HG03064 (cell line): ENCODE data around the gene CTSC.
"Not testable (repeated sequence)": the region's sequence is repeated elsewhere in the genome, so short reads cannot be mapped to it uniquely, and the experiment has no call there.

Experiments
- ATAC-seq: cut with Tn5 transposase; IDR thresholded peaks from one replicate; pipeline ENCODE4 v1.9.1; 2021; ENCODE audit warnings: low read depth; ENCODE audit not compliant: unreplicated experiment

CTSC gene

DNA sequence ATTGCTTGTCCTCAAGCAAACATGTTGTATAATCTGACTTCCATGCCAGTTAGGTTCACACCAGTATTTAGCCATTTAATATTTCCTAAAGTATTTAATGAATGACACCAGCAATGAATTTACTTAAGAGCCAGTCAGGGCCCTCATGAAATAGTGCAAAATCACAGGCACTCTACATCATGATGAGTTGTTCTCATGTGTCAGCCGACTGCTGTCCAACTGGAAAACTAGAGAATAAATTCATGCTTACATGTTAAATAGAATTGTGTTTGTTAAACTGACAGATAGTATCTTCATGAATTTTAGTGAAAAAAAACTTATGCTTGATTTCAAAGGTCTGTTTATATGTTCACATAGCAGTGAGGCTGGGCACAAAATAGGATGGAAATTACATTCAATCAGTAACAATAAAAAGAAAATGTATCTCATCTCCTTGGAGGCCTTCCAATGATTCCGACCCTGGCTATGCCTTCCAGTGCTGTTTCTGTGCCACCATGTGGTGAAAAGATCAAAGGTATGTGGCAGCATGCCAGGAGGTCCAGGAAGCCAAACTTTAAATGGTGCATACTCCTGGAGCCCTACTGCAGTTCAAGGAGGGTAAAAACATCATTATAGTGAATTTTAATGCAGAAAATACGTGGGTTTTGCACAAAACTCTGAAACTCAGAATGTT, 45.2 kb downstream of the CTSC start:
- no peak for ATAC-seq

DNA sequence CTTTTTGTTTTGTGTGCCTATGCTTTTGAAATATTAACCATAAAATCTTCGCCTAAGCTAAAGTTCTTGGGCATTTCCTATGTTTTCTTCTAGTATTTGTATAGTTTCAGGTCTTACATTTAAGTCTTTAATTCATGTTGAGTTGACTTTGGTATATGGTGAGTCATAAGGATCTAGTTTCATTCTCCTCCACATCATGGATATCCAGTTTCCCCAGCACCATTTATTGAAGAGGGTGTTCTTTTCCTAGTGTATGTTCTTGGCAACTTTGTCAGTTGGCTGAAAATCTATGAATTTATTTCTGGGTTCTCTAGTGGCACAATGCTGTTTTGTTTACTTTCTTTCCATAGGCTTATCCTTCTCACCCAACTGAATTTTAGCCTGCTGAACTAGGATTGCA, 49.0 kb downstream of the CTSC start:
- no peak for ATAC-seq

DNA sequence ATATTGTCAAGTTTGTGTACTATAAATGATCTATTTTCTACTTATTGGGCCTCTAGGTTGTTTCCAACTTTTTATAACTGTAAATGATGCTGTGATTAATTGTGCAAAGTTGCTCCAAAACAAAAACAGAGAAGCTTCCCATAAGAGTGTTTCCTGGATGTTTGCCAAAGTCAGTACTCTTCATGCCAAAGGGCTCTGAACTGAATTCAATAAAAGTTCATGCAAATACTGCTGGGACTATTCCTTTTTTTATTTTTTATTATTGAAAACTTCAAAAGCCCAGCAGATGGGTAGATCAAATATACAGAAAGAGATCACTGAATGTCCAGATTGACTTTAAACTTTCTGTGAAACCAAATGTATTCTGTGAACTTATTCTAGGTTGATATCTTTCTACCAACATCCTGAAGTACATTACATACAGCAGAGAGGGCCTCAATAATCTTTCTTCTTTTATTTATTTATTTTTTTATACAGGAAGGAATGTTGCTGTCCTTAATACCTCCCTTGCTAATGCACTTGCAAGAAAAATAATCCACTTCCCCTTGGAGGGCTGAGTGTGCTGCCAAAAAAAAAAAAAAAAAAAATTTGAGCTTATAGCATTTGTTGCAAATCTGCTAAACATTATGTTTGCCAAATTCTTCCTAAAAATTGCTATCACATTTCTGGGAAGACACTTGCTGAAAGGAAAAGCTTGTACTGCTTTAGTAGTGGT, 53.0 kb downstream of the CTSC start:
- ATAC-seq, result no peak

DNA sequence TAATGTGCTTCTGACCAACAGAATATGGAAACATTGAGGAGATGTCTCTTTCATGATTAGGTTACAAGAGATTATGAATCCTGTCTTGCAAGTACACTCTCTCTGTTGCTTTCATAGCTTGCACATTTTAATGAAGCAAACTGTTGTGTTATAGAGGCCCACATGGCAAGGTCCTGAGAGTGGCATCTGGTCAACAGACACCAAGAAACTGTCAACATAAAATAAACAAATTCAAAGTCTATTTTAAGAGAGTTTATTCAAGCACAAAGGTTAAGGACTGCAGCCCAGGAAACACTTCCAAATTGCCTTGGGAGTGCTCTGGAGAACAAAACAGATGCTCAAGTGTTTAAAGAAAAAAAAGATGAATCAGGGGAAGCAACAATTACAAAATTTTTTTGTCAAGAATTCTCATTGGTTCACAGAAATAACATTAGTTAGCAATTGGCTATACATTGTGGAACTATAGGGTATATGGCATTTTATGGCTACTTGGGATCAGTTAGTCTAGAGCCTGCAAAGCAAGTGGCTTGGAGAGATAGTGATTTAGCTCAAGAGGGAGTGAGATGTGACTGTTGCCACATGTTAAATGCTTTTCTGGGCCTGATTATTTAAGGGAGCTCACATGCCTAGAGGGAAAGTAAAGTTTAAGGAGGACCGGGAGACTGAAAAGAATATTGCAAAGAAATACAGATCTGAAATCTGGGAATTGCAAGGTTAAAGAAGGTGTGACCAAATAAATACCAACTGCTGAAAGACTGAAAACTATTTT, 54.6 kb downstream of the CTSC start:
- no peak for ATAC-seq

DNA sequence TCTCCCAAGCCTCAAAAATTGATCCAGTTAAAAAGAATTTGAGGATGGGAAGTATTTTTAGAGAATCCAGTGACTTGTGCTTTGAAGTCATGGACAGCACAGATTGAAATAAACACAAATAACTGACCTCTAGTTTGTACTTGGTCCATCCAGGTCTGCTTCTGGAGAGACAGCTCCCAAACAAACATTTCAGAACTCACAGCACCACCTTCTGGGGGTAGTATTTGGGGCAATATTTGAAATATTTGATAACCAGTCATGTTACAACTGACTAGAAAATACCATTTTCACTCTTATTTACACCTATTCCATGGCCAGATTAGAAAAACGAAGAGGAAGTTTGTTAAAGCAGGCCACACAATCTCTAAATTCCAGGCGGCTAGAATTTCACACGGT, 56.2 kb downstream of the CTSC start:
- no peak for ATAC-seq

DNA sequence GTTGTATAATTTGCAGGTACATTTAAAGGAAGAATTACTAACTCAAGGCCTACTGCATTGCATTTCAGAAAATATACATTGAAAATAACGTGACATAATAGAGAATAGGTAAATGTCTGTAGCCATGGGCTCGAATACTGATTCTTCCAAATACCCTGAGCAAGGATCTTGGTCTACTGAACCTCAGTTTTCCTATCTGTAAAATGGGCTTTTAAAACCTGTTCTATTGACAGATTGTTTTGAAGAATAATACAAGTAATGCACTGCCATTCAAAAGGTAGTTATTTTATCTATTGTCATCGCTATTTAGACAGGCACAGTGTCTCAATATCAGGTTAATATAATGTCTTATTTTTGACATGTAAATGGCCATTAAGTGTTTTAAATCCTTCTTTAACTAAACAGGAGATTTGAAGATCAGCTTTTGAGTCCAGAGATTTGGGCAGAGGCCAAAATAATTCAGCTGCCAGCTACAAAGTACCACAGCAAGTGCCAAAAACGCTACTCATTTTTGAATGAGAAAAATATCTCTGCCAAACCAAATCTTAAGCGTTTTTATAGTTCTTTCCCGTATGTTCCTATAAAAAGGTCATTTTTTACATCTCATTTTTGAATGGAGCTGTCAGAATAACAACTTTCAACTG, 56.7 kb downstream of the CTSC start:
- ATAC-seq, result no peak

DNA sequence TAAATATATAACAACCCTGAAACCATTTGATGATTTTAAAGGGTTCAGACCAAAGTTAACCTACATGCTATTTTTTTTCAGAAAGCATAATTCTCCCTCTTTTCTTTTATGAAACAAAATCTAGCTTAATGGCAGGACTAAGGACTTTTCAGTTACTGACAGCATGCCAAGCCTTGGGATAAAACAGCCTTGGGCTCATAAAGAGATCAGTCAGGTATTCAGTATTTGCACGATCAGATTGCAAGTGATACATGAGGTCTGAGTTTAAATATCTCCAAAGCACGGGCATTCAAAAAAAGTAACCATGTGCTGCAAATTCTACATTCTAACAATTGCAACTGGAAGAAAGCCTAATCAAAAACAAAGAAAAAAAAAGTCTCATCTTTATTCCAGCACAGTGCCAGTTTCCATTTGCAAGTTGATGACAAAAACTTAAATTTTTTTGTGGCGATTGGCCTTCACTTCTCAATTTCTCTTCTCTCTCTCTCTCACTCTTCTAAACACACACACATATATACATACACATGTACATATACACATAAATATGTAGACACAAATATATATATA, 60.1 kb downstream of the CTSC start:
- ATAC-seq, result no peak

DNA sequence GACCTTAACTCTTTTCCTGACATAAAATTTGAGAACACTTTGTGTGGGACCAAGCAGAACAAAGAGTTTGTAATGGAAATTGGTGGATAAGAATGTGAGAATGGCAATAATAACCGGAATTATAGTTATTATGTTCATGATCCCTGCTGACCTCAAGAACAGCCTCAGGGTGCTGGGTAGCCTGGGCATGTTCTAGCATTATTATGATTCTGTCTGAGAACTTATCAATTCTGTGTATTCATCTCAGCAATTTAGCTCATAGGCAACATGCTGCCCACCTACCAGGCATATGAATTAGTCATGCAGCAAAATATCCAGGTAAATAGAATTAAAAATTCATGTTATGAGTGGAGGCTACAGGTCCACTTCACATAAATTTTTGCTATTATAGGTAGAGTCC, 61.9 kb downstream of the CTSC start:
- ATAC-seq, result no peak

DNA sequence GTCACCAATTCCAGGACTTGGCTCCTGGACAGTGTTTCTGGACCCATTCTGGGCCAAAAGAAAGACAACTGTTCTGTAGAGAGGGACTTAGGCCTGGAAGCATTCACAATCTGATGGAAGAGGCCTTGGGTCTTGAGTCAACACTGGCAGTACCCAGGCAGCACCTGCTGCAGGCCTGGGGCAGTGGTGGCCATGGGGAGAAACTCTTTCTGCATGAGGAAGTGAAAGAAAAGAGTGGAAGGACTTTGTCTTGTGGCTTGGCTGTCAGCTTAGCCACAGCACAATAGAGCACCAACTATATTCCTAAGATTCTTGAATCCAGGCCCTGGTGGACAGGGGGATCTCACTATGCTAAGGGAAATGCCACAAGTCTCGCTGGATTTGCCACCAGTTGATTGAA, 70.6 kb downstream of the CTSC start:
- ATAC-seq, result no peak

DNA sequence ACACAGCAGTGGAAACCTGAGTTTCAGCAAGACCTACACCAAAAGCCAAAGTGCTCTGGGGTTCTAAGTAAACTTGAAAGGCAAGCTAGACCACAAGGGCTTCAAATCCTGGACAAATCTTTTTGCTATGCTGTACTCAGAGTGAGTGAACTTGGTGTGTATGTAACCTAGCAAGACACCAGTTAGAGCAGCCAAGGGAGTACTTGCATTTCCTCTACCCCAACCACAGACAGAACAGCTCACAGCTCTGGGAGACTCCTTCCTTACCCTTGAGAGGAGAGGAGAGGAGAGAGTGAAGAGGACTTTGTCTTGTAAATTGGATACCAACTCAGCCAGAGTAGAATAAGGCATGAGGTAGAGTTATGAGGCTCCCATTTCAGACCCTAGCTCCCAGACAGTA, 71.4 kb downstream of the CTSC start:
- ATAC-seq, result no peak

DNA sequence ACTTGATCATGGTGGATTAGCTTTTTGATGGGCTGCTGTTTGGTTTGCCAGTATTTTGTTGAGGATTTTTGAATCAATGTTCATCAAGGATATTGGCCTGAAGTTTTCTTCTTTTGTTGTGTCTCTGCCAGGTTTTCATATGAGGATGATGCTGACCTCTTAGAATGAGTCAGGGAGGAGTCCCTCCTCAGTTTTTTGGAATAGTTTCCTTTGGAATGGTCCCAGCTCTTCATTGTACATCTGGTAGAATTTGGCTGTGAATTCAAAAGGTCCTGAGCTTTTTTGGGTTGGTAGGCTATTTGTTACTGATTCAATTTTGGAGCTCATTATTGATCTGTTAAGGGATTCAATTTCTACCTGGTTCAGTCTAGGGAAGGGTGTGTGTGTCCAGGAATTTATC, 78.1 kb downstream of the CTSC start:
- ATAC-seq, result no peak

DNA sequence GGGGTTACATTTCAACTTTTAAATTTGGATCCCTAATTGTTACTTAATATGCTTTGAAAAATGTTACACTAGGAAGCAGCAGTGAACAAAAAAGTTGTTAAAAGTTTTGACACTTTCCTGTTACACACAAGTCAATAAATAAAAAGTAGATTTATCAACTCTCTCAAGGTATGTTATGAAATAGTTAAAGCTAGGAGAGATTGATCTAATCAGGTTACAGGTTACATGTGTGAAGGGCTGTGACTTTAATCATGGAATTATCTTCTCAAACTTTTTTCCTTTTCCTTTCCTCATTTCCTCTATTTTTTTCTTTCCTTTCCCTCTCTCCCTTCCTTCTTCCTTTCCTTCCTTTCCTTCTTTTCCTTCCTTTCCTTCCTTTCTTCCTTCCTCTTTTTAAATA, 85.3 kb downstream of the CTSC start:
- no peak for ATAC-seq

DNA sequence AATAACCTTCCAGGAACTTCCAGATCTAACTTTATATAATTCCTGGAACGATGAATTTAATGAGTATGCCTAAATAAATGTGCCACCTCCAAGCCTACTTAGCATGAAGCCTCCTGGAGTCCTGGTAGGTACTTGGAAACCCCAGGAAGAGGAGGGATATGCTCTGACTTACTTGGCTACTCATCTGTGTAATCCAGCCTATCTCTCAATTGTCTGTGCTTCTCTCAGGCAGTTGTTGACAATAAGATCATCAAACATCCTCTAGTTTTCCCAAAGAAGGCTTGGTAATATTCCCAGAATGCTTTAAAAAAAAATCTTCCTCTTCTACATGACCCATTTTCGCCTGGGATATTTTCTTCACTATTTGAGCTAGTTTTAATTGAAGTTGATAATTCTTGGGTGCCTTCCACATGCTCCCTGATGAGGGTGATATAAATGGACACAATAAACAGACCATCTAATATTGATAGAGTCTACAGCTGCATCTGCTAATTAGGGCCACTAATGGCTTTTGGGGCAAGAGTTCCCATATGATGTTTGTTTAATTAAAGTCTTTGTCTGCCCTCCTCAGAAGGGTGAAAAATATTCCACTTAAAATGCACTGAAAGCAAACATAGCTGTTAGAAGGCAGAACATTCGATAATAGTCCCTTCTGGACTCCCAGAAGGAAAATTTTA, 86.8 kb downstream of the CTSC start:
- ATAC-seq, result no peak

DNA sequence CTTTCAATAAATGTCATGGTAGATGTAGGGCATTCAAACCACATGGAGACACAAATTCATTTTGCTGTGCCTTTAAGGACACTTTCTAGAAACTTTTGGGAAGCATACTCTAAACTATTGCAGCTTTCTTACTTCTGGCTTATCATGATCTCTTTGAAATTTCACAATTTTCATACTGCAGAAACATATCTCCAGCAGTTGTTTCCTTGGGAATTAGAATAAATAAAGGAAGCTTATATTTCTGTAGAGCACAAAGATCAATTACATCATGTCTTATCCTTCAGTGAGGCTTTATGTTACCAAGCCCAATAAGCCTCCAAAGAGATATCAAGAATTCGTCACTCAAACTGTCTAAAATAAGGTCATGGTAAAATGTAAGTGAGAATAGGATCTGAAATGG, 87.8 kb downstream of the CTSC start:
- ATAC-seq, result no peak

DNA sequence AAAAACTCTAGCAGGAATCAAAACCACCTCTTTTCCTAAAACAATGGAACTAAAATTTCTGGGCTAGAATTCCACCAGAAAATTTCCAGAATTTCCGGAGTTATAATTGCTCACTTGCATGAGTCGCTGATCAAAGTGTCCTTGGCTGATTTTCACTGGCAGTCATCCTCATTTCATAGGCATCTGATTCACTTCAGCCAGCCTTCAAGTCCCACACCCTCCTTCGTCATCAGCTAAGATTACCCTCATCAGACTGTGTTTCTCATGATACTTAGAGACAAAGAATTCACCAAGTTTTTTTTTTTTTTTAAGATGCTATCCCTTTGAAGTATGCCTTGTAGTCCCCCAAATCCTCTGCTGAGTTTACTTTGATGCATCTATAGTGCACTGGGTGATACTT, 90.8 kb downstream of the CTSC start:
- no peak for ATAC-seq

DNA sequence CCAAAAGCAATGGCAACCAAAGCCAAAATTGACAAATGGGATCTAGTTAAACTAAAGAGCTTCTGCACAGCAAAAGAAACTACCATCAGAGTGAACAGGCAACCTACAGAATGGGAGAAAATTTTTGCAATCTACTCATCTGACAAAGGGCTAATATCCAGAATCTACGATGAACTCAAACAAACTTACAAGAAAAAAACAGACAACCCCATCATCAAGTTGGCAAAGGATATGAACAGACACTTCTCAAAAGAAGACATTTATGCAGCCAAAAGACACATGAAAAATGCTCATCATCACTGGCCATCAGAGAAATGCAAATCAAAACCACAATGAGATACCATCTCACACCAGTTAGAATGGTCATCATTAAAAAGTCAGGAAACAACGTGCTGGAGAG, 92.0 kb downstream of the CTSC start:
- ATAC-seq, result not testable (repeated sequence)
